Measurements from ENCODE around the gene FAP. TPM values are rescaled to one million over a fixed set of nuclear protein-coding genes. Genes with fewer than 3 reads are reported as not detected.

FAP gene, protein sequence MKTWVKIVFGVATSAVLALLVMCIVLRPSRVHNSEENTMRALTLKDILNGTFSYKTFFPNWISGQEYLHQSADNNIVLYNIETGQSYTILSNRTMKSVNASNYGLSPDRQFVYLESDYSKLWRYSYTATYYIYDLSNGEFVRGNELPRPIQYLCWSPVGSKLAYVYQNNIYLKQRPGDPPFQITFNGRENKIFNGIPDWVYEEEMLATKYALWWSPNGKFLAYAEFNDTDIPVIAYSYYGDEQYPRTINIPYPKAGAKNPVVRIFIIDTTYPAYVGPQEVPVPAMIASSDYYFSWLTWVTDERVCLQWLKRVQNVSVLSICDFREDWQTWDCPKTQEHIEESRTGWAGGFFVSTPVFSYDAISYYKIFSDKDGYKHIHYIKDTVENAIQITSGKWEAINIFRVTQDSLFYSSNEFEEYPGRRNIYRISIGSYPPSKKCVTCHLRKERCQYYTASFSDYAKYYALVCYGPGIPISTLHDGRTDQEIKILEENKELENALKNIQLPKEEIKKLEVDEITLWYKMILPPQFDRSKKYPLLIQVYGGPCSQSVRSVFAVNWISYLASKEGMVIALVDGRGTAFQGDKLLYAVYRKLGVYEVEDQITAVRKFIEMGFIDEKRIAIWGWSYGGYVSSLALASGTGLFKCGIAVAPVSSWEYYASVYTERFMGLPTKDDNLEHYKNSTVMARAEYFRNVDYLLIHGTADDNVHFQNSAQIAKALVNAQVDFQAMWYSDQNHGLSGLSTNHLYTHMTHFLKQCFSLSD
- total RNA-seq (2014; rRNA removed): 102 and 115 TPM in 2 replicates
- polyA plus RNA-seq (2012): 29.6 TPM

DNA sequence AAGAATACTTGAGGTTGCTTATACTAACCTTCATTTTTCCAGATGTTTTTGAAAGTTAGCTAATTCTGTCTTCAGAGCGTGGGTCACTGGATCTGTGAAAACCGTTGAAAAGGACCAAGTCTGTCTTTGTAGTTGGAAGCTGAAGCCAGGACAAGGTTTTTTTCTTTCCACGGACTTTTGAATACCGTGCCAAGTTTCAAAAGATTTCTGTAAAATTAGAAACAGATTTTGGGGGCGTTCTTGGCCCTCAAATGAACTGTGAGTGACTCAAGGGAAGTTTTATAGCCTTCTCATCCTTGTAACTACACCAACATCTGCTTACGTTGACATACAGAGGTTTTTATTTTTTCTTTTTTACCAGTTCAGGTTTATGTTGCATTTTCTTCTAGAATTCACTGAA is at the start of gene FAP:
FAP (minus strand) TSS at position 152 of the 400 bp plus-strand sequence; CDS start at position 34, 118 bp downstream.
- DNase-seq (ENCODE audit: low read depth): peak; percentile 84

GRCh38 chr2:162291748-162292147 is 48.5 kb upstream of the FAP start:
- DNase-seq (ENCODE audit: low read depth): no peak

- peak; percentile 90 for DNase-seq (ENCODE audit: low read depth)
Measured at GRCh38 chr2:162282765-162283425, 39.6 kb upstream of the FAP start.

GRCh38 chr2:162280654-162281053 is 37.4 kb upstream of the FAP start:
- no peak for DNase-seq (ENCODE audit: low read depth)

DNA sequence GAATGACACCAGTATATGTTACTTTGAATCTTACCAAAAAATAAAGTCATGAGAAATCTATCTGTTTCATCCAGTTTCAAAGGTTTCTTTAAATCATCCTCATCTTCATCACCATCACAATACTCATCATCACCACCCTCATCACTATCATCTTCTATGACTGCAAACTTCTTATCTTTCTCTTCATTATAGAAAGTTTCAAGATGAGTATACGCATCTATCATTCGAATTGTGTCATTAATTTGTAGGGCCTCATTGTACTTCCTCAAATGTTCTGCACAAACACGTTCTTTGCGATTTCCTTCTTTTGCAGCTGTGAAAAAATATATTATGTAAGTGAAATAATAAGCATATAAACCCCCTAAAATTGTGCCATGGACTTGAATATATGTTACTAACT is 34.1 kb upstream of the FAP start:
- DNase-seq (ENCODE audit: low read depth): no peak

- no peak for DNase-seq (ENCODE audit: low read depth)
Measured at GRCh38 chr2:162267996-162268395, 24.8 kb upstream of the FAP start.

GRCh38 chr2:162267496-162267895 is 24.3 kb upstream of the FAP start:
- DNase-seq (ENCODE audit: low read depth): no peak

DNA sequence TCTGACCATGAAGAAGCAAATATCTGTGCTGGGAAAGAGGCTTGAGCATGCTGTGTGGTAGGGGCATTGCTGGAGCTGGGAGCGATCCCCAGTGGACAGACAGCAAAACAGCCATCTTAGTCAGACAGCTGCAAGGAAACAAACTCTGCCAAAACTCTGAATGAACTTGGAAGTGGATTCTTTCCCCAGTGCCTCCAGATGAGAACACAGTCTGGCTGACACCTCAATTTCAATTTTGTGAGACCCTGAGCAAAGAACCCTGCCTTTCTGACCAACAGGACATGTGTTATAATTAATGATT is 23.2 kb upstream of the FAP start:
- DNase-seq (ENCODE audit: low read depth): peak; percentile 67

- peak; percentile 66 for DNase-seq (ENCODE audit: low read depth)
Measured at GRCh38 chr2:162265666-162266459, 22.6 kb upstream of the FAP start.

DNA sequence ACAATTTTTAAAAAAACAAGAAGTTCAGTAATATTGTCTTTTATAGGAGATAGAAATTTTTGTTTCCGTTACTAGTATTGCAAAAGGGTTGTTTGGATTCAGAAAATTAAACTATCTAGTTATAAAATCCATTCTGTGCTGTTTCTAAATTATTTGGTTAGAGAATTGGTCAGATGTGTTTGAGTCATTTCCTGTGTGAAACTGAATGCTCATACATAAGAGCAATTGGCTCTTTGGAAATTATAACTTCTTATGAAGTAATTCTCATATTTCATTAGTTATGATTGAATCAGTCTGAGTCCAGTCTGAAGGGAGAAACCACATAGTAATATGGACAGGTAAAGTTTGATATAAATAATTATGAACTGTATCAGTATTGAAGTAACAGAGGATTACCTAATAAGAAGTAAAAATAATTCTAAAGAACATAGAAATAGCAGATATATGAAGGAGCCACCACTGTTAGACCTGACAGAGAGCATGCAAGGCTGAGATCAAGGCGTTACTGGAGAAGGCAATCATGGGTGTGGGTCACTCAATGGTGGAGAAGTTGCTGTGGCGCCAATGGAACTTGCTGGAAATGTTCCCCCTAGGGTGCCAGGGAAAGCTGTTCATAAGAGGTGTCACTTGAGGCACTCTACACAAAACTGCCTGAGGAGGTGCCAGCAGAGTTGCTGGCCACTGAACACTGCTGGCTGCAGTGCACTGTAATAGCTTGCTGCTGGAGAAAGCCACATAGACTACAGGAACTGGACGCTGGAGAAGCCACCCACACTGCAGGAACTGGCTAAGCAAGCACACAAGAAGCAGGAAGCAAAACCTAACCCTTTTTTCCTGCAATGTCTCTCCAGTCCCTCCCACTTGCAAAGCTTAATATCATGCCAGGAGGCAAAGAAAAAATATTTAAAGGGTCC is 18.0 kb upstream of the FAP start:
- peak; percentile 86 for DNase-seq (ENCODE audit: low read depth)

DNA sequence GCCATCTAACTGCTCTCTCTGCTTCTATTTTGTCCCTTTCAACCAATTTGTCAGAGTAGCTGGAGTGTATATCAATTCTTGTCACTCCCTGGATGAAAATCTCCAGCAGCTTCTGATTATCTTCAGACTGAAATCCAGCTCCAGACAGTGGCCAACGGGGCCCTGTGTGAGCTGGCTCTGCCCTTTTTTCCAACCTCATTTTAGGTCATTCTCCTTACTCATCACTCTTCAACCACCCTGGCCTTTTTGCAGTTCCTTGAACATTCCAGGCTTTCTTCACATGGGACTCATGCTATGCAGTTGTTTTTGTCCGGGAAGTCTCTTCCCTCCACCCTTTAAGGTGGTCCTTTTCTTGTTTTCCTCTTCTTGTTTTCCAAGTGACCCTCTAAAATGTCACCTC is 15.4 kb upstream of the FAP start:
- peak; percentile 51 for DNase-seq (ENCODE audit: low read depth)

DNA sequence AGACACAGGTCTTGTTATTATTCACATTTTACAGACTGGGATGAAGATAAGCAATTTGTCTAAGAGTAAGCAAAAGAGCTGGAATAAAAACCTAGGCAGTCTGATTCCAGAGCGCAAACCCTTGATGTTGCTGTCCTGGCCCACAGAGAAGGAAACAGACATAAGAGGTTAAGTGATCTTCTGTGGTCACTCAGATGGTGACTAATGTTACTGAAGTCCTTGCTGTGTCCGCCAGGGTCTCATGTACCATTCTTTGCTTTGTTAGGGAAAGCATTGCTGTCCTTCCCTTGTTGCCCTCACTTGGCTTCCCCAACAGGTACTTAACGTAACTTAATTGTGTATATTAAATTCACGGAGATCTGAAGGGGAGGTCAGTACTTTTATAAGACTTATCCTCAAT is 14.9 kb upstream of the FAP start:
- peak; percentile 68 for DNase-seq (ENCODE audit: low read depth)

DNA sequence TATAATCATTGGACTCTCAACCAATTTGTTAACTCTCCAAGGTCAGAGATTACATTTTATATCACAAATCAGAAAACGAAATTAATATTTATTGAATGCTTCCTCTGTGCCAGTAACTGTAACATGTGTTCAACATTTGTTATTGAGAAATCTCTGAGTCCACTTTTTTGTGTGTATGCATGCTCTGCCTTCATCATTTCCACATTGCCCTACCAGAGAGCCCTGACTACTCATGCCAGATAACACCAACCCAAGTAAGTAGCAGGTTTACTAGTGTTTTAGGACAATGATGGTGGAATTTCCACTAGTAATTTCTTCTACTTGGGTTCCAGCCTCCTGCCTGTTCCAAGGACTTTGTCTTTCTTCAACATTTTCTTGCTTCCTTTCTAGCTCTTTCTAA is 14.2 kb upstream of the FAP start:
- no peak for DNase-seq (ENCODE audit: low read depth)

- peak; percentile 65 for DNase-seq (ENCODE audit: low read depth)
Measured at GRCh38 chr2:162256591-162256991, 13.3 kb upstream of the FAP start.

DNA sequence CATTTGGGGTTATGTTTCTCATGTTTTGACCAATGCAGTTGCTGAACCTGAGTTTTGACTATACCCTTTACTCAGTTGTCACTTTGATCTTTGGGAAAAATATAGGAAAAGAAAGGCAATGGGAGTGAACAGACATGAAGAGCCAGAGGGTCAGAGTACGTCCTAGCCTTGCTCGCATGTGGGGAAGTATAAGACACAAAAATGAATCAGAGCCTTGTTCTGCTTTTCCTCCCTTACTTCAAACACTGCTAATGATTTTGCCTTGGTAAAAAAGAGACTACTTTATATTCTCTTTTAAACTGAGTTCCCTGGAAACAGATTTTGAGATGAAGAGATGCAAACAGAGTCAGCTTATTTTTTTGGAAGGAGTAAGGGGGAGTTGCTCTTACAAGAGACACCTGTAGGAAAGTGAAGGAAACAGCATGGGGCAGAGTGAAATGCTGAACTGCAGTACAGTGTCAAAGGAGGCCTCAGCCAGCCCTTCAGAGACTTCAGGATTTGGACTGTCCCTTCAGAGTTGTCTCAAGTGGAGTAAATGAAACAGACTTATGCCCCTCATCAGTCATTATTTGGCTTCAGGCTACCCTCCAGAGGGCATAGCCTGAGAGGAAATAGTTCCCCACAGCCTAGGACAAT is 11.1 kb upstream of the FAP start:
- no peak for DNase-seq (ENCODE audit: low read depth)

DNA sequence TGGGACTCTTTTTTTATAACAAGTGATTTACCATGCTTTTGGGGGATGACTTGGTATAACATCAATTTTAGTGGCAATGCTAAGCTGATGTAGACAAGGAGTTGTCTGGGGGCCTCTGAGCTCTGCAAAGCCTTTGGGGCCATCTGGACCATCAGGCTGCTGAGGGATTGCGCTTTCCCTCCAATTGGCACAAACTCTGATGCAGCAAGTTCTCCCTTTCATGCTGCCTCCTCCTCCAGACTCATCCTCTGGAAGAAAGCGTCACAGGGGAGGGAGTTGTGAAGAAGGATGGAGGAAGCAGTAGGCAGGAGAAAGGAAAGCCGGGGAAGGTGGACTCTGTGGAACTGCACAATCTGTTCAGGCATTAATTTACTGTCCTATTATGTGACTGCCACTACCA is 10.2 kb upstream of the FAP start:
- no peak for DNase-seq (ENCODE audit: low read depth)

DNA sequence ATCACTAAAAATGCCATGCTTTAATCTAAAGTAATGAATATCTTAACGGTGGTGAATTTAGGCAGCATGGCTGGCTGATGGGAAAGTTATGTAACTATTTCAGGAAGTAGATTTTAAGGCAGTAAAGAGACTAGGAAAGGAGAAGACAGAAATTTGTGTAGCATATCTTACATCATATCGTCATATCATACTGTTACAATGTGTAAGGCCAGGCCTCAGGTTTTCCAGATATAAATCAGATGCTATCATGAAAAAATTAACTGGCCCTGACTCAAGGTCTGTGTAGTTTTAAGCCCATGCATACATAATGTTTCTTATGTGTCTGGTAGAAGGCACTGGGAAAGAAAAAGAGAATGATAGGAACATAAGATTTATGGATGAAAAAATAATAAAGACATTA is 8.9 kb upstream of the FAP start:
- DNase-seq (ENCODE audit: low read depth): no peak

- DNase-seq (ENCODE audit: low read depth): peak; percentile 58
Measured at GRCh38 chr2:162245781-162246180, 2.5 kb upstream of the FAP start.

- no peak for DNase-seq (ENCODE audit: low read depth)
Measured at GRCh38 chr2:162245061-162245460, 1.8 kb upstream of the FAP start.

GRCh38 chr2:162244541-162245031 is 1.3 kb upstream of the FAP start:
- DNase-seq (ENCODE audit: low read depth): peak; percentile 89
